HCT116 (cell line): Measurements from ENCODE around the gene SP3.

ENCODE experiments used
- ATF3 ChIP-seq: IDR thresholded peaks from 2 replicates; pipeline ENCODE4 v1.6.1; 2012
- CBX3 ChIP-seq: IDR thresholded peaks from 2 replicates; pipeline ENCODE4 v1.6.1; 2012; ENCODE audit warnings: low read depth
- CEBPB ChIP-seq: IDR thresholded peaks from 2 replicates; pipeline ENCODE4 v1.6.1; 2012; ENCODE audit warnings: low read depth
- CTCF ChIP-seq, 3 experiments: fragments of 200-600 bp in 1 of 3; sonication (generic) in 1 of 3; IDR thresholded peaks in 2 of 3; conservative IDR thresholded peaks in 1 of 3; 2 replicates each; pipeline ENCODE4 v1.5.1; 2012 to 2017; ENCODE audit warnings: low read depth in 2 of 3, low read length in 2 of 3, antibody characterized with exemption in 1 of 3, borderline replicate concordance in 1 of 3, control low read depth in 1 of 3, mild to moderate bottlenecking in 1 of 3, mixed read lengths in 1 of 3, mixed run types in 1 of 3, moderate library complexity in 1 of 3; ENCODE audit not compliant: insufficient read depth in 1 of 3
- EGR1 ChIP-seq: IDR thresholded peaks from 2 replicates; pipeline ENCODE4 v1.6.1; 2012; ENCODE audit warnings: low read depth
- EZH2 ChIP-seq: fragments of 200-600 bp; sonication (generic); IDR thresholded peaks from 2 replicates; pipeline ENCODE4 v1.6.1; 2017; ENCODE audit warnings: antibody characterized with exemption, mixed run types
- EZH2phosphoT487 ChIP-seq: fragments of 200-600 bp; IDR thresholded peaks from 2 replicates; pipeline ENCODE4 v1.6.1; 2018; ENCODE audit warnings: antibody characterized with exemption, borderline replicate concordance
- POLR2A ChIP-seq: IDR thresholded peaks from 2 replicates; pipeline ENCODE4 v1.7.0; 2011; ENCODE audit warnings: borderline replicate concordance; ENCODE audit not compliant: insufficient read depth, insufficient read length; ENCODE audit errors: extremely low read depth
- POLR2AphosphoS5 ChIP-seq: IDR thresholded peaks from 2 replicates; pipeline ENCODE4 v1.6.1; 2011; ENCODE audit warnings: mild to moderate bottlenecking, low read depth, low read length, moderate library complexity
- REST ChIP-seq: IDR thresholded peaks from 2 replicates; pipeline ENCODE4 v1.6.1; 2012; ENCODE audit warnings: low read depth
- SRF ChIP-seq: IDR thresholded peaks from 2 replicates; pipeline ENCODE4 v1.6.1; 2012; ENCODE audit warnings: low read depth
- YY1 ChIP-seq: IDR thresholded peaks from 2 replicates; pipeline ENCODE4 v1.6.1; 2011; ENCODE audit warnings: low read length, low read depth, moderate library complexity, mild to moderate bottlenecking; ENCODE audit not compliant: insufficient replicate concordance; ENCODE audit errors: extremely low read depth
- ZFX ChIP-seq: fragments of 450-650 bp; IDR thresholded peaks from 2 replicates; pipeline ENCODE4 v1.6.1; 2017
- ZNF274 ChIP-seq: fragments of 200-500 bp; sonication (Bioruptor generic); IDR thresholded peaks from 2 replicates; pipeline ENCODE4 v1.6.1; 2014; ENCODE audit warnings: mild to moderate bottlenecking, low read depth, low read length, inconsistent platforms

GRCh38 chr2:173997269-173997668, 32.1 kb upstream of the SP3 start:
- TF ChIP-seq POLR2A = no peak
- no peak for TF ChIP-seq CTCF (IDR thresholded peaks at IDR 0.05 in 2 of 3, conservative IDR thresholded peaks at IDR 0.05 in 1 of 3; ENCODE audit: borderline replicate concordance in 1 of 3, insufficient read depth in 1 of 3, low read depth in 2 of 3, low read length in 2 of 3)
- no peak for TF ChIP-seq POLR2AphosphoS5
- no peak for TF ChIP-seq ZFX
- TF ChIP-seq EZH2phosphoT487 = no peak
- TF ChIP-seq ATF3 = no peak
- no peak for TF ChIP-seq YY1
- no peak for TF ChIP-seq SRF
- no peak for TF ChIP-seq ZNF274
- no peak for TF ChIP-seq CEBPB
- no peak for TF ChIP-seq CBX3
- TF ChIP-seq EGR1 = no peak
- no peak for TF ChIP-seq REST
- TF ChIP-seq EZH2 = no peak
